Naive thymus-derived CD8-positive, alpha-beta T cell (primary cell): ENCODE data around the gene STT3B. TPM values are rescaled to one million over a fixed set of nuclear protein-coding genes. Genes with fewer than 3 reads are reported as not detected.

Experiments
- ATAC-seq, 2 donors: fragments of 150-1000 bp; cut with Tn5 transposase in 1 of 2; sonication (Bioruptor Pico), chemical (Tn5 transposase) in 1 of 2; 1 replicate in 1 of 2; 2 replicates in 1 of 2; pipeline ENCODE4 v1.10.0; 2021; ENCODE audit warnings: mild to moderate bottlenecking in 2 of 2, moderate library complexity in 2 of 2
- POLR2A ChIA-PET: fragments of 350-600 bp; sonication (Branson Sonifier 250); formaldehyde crosslinking; loops from one replicate; lab custom pipeline; 2021; ENCODE audit warnings: antibody characterized with exemption; lab: Charles Lee
- DNase-seq, 10 donors: peaks; one replicate each; pipeline versions ENCODE4 v3.0.0 to v3.0.0-alpha.2; 2020 to 2022
- H3K27ac Mint-ChIP-seq, 10 donors: one replicate each; pipeline ENCODE4 v1.8.0; 2020 to 2022; ENCODE audit warnings: mild to moderate bottlenecking in 10 of 10, mixed read lengths in 10 of 10, moderate library complexity in 4 of 10, inconsistent platforms in 1 of 10
- H3K27me3 Mint-ChIP-seq, 5 donors: one replicate each; pipeline ENCODE4 v1.8.0; 2021 to 2022; ENCODE audit warnings: mixed read lengths in 5 of 5
- H3K36me3 Mint-ChIP-seq, 3 donors: one replicate each; pipeline ENCODE4 v1.8.0; 2020 to 2022; ENCODE audit warnings: mixed read lengths in 3 of 3, mild to moderate bottlenecking in 2 of 3, inconsistent platforms in 1 of 3
- H3K4me1 Mint-ChIP-seq, 4 donors: one replicate each; pipeline ENCODE4 v1.8.0; 2021 to 2022; ENCODE audit warnings: mixed read lengths in 4 of 4
- H3K4me3 Mint-ChIP-seq, 10 donors: one replicate each; pipeline ENCODE4 v1.8.0; 2020 to 2022; ENCODE audit warnings: mild to moderate bottlenecking in 10 of 10, mixed read lengths in 10 of 10, moderate library complexity in 6 of 10, inconsistent platforms in 1 of 10
- H3K9me3 Mint-ChIP-seq, 9 donors: one replicate each; pipeline ENCODE4 v1.8.0; 2020 to 2022; ENCODE audit warnings: mixed read lengths in 9 of 9, mild to moderate bottlenecking in 3 of 9, inconsistent platforms in 1 of 9, moderate library complexity in 1 of 9
- polyA plus RNA-seq, 3 donors: library from polyadenylated mRNA; unstranded; fragments of 300-500 nt; fragmentation: Illumina TruSeq; gene quantifications; one replicate each; pipeline ENCODE4 v1.2.3, GENCODE V29; 2021
- total RNA-seq, 8 experiments: library from RNA in 2 of 8; stranded (reverse) in 2 of 8; gene quantifications; one replicate each; pipeline ENCODE4 v1.2.3 and lab custom pipeline; 2021 to 2026

The STT3B gene
- total and polyA plus RNA-seq, 5 experiments from 2014 or later = 85.1 to 108 (median 103) TPM

DNA sequence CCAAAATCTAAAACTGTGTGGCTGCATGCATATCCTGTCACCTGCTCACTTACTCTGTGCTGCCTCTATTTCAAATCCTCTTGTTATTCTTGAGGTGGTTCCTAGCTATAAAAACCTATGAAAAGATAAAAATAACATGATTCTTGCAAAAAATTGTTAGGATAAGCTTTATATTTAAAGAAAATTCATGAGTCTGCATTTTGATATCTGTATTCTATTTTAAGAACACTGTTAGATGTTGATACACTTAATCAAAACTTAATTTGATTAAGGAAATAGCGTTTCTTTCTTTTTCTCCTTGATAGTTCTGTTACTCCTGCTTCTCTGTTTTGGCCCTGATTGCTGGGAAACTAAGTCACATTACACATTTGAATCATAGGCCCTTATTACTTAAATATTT is 22.5 kb downstream of the STT3B start:
- Mint-ChIP-seq H3K27ac (peak overlapping the region in 4 of 10 donors; percentile 2 to 57 (median 50)), H3K4me3 (peak overlapping the region in 6 of 10 donors; percentile 8 to 45 (median 25)), H3K4me1 (peaks cover 48 to 89% (median 82%) of the 10 kb centered on the region in 4 donors), H3K9me3 (peaks cover 2 to 39% (median 19%) of the 10 kb centered on the region in 9 donors), H3K36me3 (peaks cover 2 to 27% (median 16%) of the 10 kb centered on the region in 3 donors), H3K27me3 (no peaks in the 10 kb centered on the region)
- POLR2A ChIA-PET = interaction anchor here (2.2 kb wide), 1 partner anchor 22 kb away, joined by 8 read pairs; the partner anchor contains the start of gene STT3B
- ATAC-seq = no peak
- no peak for DNase-seq

DNA sequence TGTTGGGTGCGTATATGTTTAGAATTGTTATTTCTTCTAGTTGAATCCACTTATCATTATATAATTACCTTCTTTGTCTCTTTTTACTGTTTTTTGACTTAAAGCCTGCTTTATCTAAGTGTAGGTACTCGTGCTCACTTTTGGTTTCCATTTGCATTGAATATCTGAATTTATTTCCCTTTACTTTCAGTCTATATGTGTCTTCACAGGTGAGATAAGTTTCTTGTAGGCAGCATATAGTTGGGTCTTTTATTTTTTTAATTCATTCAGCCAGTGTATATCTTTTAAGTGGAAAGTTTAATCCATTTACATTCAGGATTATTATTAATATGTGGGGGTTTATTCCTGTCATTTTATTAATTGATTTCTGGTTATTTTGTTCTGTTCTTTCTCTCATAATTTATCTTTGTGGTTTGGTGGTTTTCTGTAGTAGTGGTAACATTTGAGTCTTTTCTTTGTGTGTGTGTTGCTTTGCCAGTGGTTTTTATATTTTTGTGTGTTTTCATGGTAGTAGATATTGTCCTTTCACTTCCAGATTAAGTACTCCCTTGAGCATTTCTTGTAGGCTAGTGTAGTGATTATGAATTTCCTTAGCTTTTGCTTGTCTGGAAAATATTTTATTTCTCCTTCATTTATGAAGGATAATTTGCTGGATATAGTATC is 27.3 kb downstream of the STT3B start:
- DNase-seq (no peak), ATAC-seq (no peak)
- Mint-ChIP-seq H3K27me3 (no peaks in the 10 kb centered on the region), H3K36me3 (peaks cover 2 to 31% (median 22%) of the 10 kb centered on the region in 3 donors), H3K9me3 (peaks cover 3 to 46% (median 23%) of the 10 kb centered on the region in 9 donors), H3K4me1 (peaks cover 42 to 85% (median 82%) of the 10 kb centered on the region in 4 donors), H3K27ac (peak overlapping the region in 1 of 10 donors; percentile 8), H3K4me3 (peak overlapping the region in 4 of 10 donors; percentile 15 to 52 (median 32))
- POLR2A ChIA-PET = no interaction called here

GRCh38 chr3:31561891-31562290 is 29.2 kb downstream of the STT3B start:
- Mint-ChIP-seq H3K27ac (peak overlapping the region in 7 of 10 donors; percentile 27 to 57 (median 43)), H3K4me1 (peaks cover 44 to 88% (median 81%) of the 10 kb centered on the region in 4 donors), H3K27me3 (no peaks in the 10 kb centered on the region), H3K4me3 (peak overlapping the region in 9 of 10 donors; percentile 34 to 80 (median 61)), H3K36me3 (peaks cover 2 to 22% (median 22%) of the 10 kb centered on the region in 3 donors), H3K9me3 (peaks cover 3 to 44% (median 20%) of the 10 kb centered on the region in 9 donors)
- no peak for DNase-seq
- POLR2A ChIA-PET = interaction anchor here (1.1 to 1.3 kb wide), 3 partner anchors 17 to 99 kb away, joined by 3 read pairs; no protein-coding TSS in a partner anchor
- ATAC-seq = peak; percentile 19 to 34

GRCh38 chr3:31562525-31562924 is 29.8 kb downstream of the STT3B start:
- ATAC-seq (peak; percentile 69 to 74), DNase-seq (peak in 8 of 10 donors; percentile 10 to 66 (median 24))
- Mint-ChIP-seq H3K4me1 (peaks cover 42 to 88% (median 81%) of the 10 kb centered on the region in 4 donors), H3K27me3 (no peaks in the 10 kb centered on the region), H3K27ac (peak overlapping the region in 4 of 10 donors; percentile 8 to 45 (median 34)), H3K4me3 (peak overlapping the region in 9 of 10 donors; percentile 30 to 80 (median 57)), H3K36me3 (peaks cover 2 to 22% (median 17%) of the 10 kb centered on the region in 3 donors), H3K9me3 (peaks cover 3 to 38% (median 20%) of the 10 kb centered on the region in 9 donors)
- POLR2A ChIA-PET = interaction anchor here (1.0 to 1.3 kb wide), 4 partner anchors 12 to 100 kb away, joined by 3 read pairs; no protein-coding TSS in a partner anchor

- peaks cover 0 to 5% (median 3%) of the 10 kb centered on the region in 3 donors for H3K36me3 Mint-ChIP-seq
- DNase-seq = no peak
- peaks cover 44 to 86% (median 81%) of the 10 kb centered on the region in 4 donors for H3K4me1 Mint-ChIP-seq
- peak overlapping the region in 5 of 10 donors; percentile 8 to 63 (median 50) for H3K27ac Mint-ChIP-seq
- H3K4me3 Mint-ChIP-seq = peak overlapping the region in 7 of 10 donors; percentile 3 to 34 (median 15)
- no peaks in the 10 kb centered on the region for H3K27me3 Mint-ChIP-seq
- POLR2A ChIA-PET = no interaction called here
- peaks cover 0 to 13% (median 3%) of the 10 kb centered on the region in 9 donors for H3K9me3 Mint-ChIP-seq
- ATAC-seq = no peak
Observed at GRCh38 chr3:31565288-31565687, 32.6 kb downstream of the STT3B start.

DNA sequence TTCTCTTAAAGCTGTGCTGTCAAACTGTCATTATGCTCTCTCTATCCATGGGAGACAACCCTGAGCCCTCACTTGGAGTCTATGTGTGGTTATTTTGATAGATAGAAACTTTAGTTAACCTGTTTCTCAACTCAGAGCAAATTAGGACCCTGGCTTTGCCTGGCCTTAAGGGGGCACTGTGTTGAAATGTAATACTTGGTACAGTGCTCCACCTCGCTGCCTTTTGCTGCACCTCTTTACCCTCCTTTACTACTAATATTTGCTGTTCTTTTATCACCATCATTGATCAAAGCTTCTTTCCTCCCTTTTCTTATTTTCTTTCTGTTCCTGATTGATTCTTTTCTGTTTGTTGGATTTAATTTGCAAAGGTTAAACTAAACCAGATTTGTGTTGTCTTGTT is 34.3 kb downstream of the STT3B start:
- H3K36me3 Mint-ChIP-seq = no peaks in the 10 kb centered on the region
- H3K9me3 Mint-ChIP-seq = peaks cover 0 to 2% (median 0%) of the 10 kb centered on the region in 9 donors
- peak in 8 of 10 donors; percentile 11 to 49 (median 34) for DNase-seq
- peak; percentile 87 to 88 for ATAC-seq
- peak overlapping the region in 4 of 10 donors; percentile 1 to 80 (median 35) for H3K27ac Mint-ChIP-seq
- peaks cover 47 to 89% (median 84%) of the 10 kb centered on the region in 4 donors for H3K4me1 Mint-ChIP-seq
- peak overlapping the region in 9 of 10 donors; percentile 3 to 62 (median 43) for H3K4me3 Mint-ChIP-seq
- no peaks in the 10 kb centered on the region for H3K27me3 Mint-ChIP-seq
- POLR2A ChIA-PET = no interaction called here

DNA sequence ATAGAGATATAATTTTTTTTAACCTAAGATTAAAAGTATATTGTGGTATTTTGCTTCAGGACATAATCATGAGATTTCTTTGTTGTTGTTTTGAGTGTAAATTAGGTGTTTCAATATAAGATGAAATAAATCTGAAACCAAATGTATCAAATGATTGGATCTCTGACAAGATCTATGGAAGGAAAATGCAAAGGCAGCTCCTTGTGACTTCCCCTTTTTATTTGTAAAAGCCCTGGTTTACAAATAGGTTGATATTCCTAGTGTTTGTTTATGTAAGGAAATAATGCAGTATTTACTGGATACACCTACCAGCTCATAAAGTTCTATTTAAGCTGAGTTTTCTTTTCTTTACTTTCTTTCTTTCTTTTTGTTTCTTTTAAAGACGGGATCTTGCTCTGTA is 35.9 kb downstream of the STT3B start:
- DNase-seq (no peak), ATAC-seq (no peak)
- Mint-ChIP-seq H3K27ac (peak overlapping the region in 2 of 10 donors; percentile 16 to 39), H3K36me3 (no peaks in the 10 kb centered on the region), H3K4me1 (peaks cover 40 to 73% (median 68%) of the 10 kb centered on the region in 4 donors), H3K4me3 (peak overlapping the region in 1 of 10 donors; percentile 4), H3K9me3 (no peaks in the 10 kb centered on the region), H3K27me3 (no peaks in the 10 kb centered on the region)
- POLR2A ChIA-PET = no interaction called here

DNA sequence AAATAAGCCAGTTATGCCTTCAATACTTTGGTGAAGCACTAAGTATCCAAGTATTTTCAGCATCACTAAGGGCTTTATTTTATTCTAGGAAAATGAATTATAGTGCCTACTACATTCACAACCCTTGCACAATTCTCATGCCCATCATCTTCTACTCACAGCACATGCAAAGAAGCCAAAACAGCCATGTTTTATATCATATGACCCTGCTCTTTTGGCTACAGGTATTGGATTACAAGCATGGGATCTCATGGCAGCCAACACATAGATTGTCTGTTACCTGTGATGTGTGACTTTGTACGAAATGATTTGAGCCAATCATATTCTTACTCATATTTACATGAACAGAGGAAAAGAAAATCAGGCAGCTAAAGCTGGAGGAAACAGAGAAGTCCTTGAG is 38.6 kb downstream of the STT3B start:
- H3K9me3 Mint-ChIP-seq = no peaks in the 10 kb centered on the region
- peaks cover 36 to 66% (median 48%) of the 10 kb centered on the region in 4 donors for H3K4me1 Mint-ChIP-seq
- H3K4me3 Mint-ChIP-seq = peak overlapping the region in 3 of 10 donors; percentile 1 to 19 (median 16)
- no peaks in the 10 kb centered on the region for H3K36me3 Mint-ChIP-seq
- H3K27ac Mint-ChIP-seq = peak overlapping the region in 1 of 10 donors; percentile 53
- POLR2A ChIA-PET = no interaction called here
- no peak for ATAC-seq
- DNase-seq = no peak
- H3K27me3 Mint-ChIP-seq = no peaks in the 10 kb centered on the region

DNA sequence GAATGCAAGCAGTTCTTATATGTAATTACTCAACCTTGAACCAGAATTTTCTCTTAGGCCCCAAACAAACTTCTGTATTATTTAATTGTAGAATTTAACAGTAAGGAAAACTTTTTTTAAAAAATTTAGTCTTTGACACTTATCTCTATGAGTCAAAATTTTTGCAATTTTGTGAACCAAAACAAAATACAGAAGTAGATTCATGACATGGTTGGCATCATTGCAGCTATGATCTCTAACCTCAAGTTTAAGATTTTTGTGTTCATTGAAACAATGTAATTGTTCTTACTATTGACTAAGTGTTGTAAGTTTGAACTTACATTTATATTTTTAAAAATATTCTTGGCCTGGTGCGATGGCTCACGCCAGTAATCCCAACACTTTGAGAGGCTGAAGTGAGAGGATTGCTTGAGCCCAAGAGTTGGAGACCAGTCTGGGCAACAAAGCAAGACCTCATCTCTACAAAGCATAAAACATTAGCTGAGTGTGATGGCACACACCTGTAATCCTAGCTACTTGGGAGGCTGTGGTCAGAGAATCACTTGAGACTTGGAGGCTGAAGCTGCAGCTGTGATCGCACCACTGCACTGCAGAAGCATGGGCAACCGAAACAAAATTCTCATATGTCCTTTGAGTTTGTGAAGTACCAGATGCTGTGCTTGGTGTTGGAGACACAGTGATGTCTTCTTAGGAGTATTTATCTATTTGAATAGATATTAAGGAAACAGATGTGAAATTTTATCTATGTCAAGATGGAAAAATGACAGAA is 39.7 kb downstream of the STT3B start:
- H3K4me3 Mint-ChIP-seq = no peak overlapping the region
- peaks cover 31 to 60% (median 45%) of the 10 kb centered on the region in 4 donors for H3K4me1 Mint-ChIP-seq

GRCh38 chr3:31573036-31573779 is 40.5 kb downstream of the STT3B start:
- Mint-ChIP-seq H3K4me1 (peaks cover 30 to 63% (median 47%) of the 10 kb centered on the region in 4 donors), H3K4me3 (no peak overlapping the region), H3K27me3 (no peaks in the 10 kb centered on the region), H3K27ac (no peak overlapping the region), H3K9me3 (no peaks in the 10 kb centered on the region), H3K36me3 (peaks cover 0 to 17% (median 0%) of the 10 kb centered on the region in 3 donors)
- DNase-seq = no peak
- POLR2A ChIA-PET = interaction anchor here (0.5 kb wide), 1 partner anchor 98 kb away, joined by 3 read pairs; no protein-coding TSS in a partner anchor
- peak in 1 of 2 donors; percentile 10 for ATAC-seq

More for the DNA sequence above, 39.7 kb downstream of the STT3B start:
- Mint-ChIP-seq H3K27ac (no peak overlapping the region), H3K27me3 (no peaks in the 10 kb centered on the region), H3K9me3 (no peaks in the 10 kb centered on the region), H3K36me3 (peaks cover 0 to 10% (median 0%) of the 10 kb centered on the region in 3 donors)
- ATAC-seq (no peak), DNase-seq (no peak)
- POLR2A ChIA-PET = interaction anchor here (0.5 kb wide), 1 partner anchor 99 kb away, joined by 3 read pairs; no protein-coding TSS in a partner anchor

DNA sequence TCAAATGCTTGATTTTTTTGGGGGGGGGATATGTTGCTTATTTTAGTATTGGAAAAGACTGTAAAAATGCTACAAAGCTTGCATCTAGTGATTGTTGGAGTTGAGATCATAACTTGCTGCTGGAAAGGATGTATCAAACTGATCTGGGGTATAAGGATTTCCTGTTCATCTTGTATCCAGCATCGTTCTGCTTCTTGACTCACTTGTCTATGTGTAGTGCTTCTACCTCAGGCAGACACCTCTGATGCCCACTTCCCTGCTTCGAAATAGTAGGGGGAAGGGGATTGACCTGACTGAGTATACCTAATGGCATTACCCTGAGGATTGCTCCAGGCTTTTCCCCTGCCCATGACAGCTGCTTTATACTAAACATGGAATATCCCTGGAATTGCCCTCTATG is 42.7 kb downstream of the STT3B start:
- Mint-ChIP-seq H3K4me1 (peaks cover 25 to 59% (median 40%) of the 10 kb centered on the region in 4 donors), H3K4me3 (peak overlapping the region in 8 of 10 donors; percentile 1 to 52 (median 40)), H3K27me3 (no peaks in the 10 kb centered on the region), H3K9me3 (no peaks in the 10 kb centered on the region), H3K27ac (peak overlapping the region in 8 of 10 donors; percentile 2 to 89 (median 45)), H3K36me3 (peaks cover 3 to 36% (median 4%) of the 10 kb centered on the region in 3 donors)
- DNase-seq (peak in 2 of 10 donors; percentile 17 to 19), ATAC-seq (peak; percentile 77 to 84)
- POLR2A ChIA-PET = interaction anchor here (0.9 to 1.2 kb wide), 2 partner anchors 13 to 43 kb away, joined by 3 to 5 read pairs; partner anchors contain the start of gene STT3B
